Measurements from ENCODE around the gene PRAMEF12.

DNA sequence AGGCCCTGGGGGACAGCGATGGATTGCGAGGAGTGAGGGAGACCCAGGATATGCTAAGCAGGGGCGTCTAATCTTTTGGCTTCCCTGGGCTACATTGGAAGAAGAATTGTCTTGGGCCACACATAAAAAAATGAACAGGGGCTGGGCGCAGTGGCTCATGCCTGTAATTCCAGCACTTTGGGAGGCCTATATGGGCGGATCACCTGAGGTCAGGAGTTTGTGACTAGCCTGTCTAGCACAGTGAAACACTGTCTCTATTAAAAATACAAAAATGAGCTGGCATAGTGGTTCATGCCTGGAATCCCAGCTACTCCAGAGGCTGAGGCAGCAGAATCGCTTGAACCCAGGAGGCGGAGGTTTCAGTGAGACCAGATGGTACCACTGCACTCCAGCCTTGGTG lies 10.8 kb upstream of the PRAMEF12 start:
- TF ChIP-seq, protein P1, sequence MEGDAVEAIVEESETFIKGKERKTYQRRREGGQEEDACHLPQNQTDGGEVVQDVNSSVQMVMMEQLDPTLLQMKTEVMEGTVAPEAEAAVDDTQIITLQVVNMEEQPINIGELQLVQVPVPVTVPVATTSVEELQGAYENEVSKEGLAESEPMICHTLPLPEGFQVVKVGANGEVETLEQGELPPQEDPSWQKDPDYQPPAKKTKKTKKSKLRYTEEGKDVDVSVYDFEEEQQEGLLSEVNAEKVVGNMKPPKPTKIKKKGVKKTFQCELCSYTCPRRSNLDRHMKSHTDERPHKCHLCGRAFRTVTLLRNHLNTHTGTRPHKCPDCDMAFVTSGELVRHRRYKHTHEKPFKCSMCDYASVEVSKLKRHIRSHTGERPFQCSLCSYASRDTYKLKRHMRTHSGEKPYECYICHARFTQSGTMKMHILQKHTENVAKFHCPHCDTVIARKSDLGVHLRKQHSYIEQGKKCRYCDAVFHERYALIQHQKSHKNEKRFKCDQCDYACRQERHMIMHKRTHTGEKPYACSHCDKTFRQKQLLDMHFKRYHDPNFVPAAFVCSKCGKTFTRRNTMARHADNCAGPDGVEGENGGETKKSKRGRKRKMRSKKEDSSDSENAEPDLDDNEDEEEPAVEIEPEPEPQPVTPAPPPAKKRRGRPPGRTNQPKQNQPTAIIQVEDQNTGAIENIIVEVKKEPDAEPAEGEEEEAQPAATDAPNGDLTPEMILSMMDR (IDR thresholded peaks at IDR 0.05) = no peak
- TF ChIP-seq POLR2A (IDR thresholded peaks at IDR 0.05) (no peak), POLR2AphosphoS5 (IDR thresholded peaks at IDR 0.05; ENCODE audit: insufficient read depth in 1 of 2, low read depth in 1 of 2) (no peak)
